ENCODE data around the gene AKR1C4.
"Not testable (repeated sequence)": the region's sequence is repeated elsewhere in the genome, so short reads cannot be mapped to it uniquely, and the experiment has no call there.

The AKR1C4 gene

GRCh38 chr10:5252177-5253037 is 55.8 kb downstream of the AKR1C4 start:
- TF ChIP-seq, protein P1, sequence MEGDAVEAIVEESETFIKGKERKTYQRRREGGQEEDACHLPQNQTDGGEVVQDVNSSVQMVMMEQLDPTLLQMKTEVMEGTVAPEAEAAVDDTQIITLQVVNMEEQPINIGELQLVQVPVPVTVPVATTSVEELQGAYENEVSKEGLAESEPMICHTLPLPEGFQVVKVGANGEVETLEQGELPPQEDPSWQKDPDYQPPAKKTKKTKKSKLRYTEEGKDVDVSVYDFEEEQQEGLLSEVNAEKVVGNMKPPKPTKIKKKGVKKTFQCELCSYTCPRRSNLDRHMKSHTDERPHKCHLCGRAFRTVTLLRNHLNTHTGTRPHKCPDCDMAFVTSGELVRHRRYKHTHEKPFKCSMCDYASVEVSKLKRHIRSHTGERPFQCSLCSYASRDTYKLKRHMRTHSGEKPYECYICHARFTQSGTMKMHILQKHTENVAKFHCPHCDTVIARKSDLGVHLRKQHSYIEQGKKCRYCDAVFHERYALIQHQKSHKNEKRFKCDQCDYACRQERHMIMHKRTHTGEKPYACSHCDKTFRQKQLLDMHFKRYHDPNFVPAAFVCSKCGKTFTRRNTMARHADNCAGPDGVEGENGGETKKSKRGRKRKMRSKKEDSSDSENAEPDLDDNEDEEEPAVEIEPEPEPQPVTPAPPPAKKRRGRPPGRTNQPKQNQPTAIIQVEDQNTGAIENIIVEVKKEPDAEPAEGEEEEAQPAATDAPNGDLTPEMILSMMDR (IDR thresholded peaks at IDR 0.05; ENCODE audit: borderline replicate concordance, control extremely low read depth, extremely low read depth, insufficient read depth, missing control alignments) = no peak
- in situ Hi-C loops (cut with MboI; ENCODE audit: low sequenced_read_pairs, unreplicated experiment) = no loop called here
- DNase-seq (ENCODE audit: low spot score) = no peak

DNA sequence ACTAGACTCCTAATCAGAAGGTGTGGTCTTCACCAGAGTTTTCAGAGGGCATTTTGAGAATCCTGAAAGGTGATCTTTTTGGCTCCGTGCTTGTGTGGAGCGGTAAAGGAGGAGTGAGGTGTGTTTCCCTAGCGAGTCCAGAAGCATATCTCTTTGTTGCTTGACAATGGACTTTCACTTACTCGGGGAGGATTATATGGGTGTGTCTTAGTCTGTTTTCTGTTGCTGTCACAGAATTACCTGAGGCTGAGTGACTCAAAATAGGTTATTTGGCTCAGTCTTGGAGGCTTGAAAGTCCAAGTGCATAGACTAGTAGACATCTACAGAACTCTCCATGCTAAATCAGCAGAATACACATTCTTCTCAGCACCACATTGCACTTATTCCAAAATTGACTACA is 57.9 kb downstream of the AKR1C4 start:
- DNase-seq (ENCODE audit: low spot score) = no peak
- in situ Hi-C loops (cut with MboI; ENCODE audit: low sequenced_read_pairs, unreplicated experiment) = no loop called here
- TF ChIP-seq, protein P1 (IDR thresholded peaks at IDR 0.05; ENCODE audit: borderline replicate concordance, control extremely low read depth, extremely low read depth, insufficient read depth, missing control alignments) = no peak

DNA sequence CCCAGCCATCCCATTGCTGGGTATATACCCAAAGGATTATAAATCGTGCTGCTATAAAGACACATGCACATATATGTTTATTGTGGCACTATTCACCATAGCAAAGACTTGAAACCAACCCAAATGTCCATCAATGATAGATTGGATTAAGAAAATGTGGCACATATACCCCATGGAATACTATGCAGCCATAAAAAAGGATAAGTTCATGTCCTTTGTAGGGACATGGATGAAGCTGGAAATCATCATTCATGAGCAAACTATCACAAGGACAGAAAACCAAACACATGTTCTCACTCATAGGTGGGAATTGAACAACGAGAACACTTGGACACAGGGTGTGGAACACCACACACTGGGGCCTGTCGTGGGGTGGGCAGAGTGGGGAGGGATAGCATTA is 61.1 kb downstream of the AKR1C4 start:
- DNase-seq (ENCODE audit: low spot score); in situ Hi-C loops (cut with MboI; ENCODE audit: low sequenced_read_pairs, unreplicated experiment): not testable (repeated sequence)

DNA sequence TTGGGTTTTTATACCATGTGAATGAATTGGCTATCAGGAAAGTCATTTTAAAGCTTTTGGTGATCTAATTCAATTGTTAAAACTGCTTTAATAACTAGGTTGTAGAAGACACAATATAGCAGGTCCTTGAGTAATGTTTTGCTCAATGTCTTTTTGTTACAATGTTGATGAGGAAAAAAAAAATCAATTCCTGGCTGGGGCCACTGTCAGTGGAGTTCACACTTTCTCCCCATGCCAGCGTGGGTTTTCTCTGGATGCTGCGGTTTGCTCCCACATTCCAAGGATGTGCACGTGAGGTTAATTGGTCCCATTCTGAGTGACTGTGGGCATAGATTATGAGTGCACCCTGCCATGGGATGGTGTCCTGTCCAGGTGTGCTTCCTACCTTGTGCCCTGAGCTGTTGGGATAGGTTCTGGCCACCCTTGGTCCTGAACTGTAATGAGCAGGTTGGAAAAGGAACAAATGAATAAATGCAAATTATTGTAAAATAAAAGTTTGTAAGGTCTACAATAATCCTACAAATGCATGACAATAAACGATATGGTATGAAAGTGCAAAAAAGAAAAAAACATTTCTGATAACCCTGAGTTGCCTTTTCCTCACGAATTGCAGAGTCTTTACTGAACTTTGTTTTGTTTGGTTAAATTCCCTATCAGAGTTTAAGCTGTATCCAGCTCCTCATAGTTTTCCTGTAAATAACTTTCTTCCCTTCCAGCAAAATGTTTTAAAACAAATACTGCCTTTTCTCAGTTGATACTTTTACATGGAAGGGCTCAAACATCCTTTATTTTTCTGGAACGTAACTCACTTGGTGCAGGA is 62.7 kb downstream of the AKR1C4 start:
- DNase-seq (ENCODE audit: low spot score) = no peak
- TF ChIP-seq, protein P1 (IDR thresholded peaks at IDR 0.05; ENCODE audit: borderline replicate concordance, control extremely low read depth, extremely low read depth, insufficient read depth, missing control alignments) = no peak
- in situ Hi-C loops (cut with MboI; ENCODE audit: low sequenced_read_pairs, unreplicated experiment) = no loop called here

DNA sequence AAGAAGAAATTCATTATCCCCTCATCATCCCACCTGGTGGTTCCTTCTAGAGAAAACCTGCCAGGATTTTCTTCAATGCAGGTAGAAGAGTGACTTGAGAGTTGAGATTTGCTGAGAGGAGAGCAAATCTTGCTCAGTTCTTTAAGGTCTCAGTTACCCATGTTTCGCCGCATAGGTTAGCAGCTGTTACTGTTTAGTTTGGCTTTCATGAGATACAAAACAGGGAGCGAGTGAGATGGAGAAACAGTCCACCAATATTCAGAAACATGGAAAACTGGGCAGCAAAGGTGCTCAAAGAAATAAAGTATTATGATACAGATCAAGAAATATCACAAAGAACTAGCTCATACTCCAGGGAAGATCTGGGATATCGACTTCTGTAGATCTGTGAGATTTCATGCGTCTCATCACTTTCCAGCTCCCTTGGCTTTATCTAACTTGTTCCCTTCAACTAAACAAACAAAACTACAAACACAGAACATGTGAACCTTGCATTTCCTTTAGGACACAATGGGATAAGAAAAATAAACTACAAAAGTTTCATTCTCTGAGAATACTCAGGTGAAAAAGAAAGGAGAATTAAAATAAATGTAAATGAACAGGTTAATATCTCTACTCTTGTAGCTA is 63.4 kb downstream of the AKR1C4 start:
- TF ChIP-seq, protein P1 (IDR thresholded peaks at IDR 0.05; ENCODE audit: borderline replicate concordance, control extremely low read depth, extremely low read depth, insufficient read depth, missing control alignments) = no peak
- no peak for DNase-seq (ENCODE audit: low spot score)
- in situ Hi-C loops (cut with MboI; ENCODE audit: low sequenced_read_pairs, unreplicated experiment) = no loop called here

DNA sequence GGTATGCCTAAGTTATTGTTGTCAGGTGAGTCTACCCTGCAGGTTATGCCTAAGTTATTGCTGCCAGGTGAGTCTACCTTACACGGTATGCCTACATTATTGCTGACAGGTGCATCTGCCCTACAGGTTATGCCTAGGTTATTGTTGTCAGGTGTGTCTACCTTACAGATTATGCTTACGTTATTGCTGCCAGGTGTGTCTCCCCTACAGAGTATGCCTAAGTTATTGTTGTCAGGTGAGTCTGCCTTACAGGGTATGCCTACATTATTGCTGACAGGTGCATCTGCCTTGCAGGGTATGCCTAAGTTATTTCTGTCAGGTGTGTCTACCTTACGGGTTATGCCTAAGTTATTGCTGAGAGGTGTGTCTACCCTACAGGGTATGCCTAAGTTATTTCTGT is 64.2 kb downstream of the AKR1C4 start:
- TF ChIP-seq, protein P1 (IDR thresholded peaks at IDR 0.05; ENCODE audit: borderline replicate concordance, control extremely low read depth, extremely low read depth, insufficient read depth, missing control alignments) = no peak
- no peak for DNase-seq (ENCODE audit: low spot score)
- in situ Hi-C loops (cut with MboI; ENCODE audit: low sequenced_read_pairs, unreplicated experiment) = no loop called here

All from GM13976 (cell line).